ENCODE results near the gene FOXE1. TPM values are rescaled to one million over a fixed set of nuclear protein-coding genes. Genes with fewer than 3 reads are reported as not detected.

The FOXE1 gene
- total RNA-seq, 1 donor from 2014 or later = not detected

DNA sequence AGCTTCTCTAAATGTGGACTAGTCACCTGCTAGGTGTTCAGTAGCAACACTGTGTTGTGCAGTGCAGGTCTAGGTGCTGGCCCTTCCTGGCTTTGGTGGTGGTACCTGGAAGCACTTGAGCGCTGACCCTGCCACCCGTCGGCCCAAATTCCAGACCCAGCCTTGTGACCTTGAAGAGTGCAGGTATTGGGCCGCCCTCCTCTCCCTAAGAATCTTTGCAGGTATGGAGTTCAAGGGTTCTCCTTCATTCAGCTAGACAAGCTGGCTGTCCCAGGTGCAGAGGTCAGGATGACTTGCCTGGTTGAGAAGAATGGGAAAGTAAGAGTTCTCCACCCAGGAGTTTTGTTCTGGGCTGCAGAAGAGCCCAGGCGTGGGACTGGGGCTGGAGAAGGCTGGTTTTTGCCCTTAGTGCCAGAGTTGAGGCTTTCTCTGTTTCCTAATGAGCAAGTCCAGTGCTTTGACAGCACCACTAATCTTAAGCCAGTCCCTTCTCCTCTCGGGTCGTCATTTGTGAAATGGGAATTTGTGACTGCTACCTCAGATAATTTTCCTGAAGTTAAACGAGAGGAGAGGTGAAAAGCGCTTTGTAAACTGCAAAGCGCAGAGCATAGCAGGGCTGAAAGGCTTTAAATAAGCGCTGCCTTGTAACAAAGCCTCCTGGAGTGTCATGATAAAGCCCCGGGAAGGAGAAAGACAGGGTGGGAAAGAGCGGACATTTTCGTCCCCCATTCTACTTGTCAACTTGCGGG lies 4.0 kb downstream of the FOXE1 start:
- no peak overlapping the region for H3K27ac ChIP-seq
- H3K27me3 ChIP-seq = peaks cover 26% of the 10 kb centered on the region
- TF ChIP-seq, protein P1, sequence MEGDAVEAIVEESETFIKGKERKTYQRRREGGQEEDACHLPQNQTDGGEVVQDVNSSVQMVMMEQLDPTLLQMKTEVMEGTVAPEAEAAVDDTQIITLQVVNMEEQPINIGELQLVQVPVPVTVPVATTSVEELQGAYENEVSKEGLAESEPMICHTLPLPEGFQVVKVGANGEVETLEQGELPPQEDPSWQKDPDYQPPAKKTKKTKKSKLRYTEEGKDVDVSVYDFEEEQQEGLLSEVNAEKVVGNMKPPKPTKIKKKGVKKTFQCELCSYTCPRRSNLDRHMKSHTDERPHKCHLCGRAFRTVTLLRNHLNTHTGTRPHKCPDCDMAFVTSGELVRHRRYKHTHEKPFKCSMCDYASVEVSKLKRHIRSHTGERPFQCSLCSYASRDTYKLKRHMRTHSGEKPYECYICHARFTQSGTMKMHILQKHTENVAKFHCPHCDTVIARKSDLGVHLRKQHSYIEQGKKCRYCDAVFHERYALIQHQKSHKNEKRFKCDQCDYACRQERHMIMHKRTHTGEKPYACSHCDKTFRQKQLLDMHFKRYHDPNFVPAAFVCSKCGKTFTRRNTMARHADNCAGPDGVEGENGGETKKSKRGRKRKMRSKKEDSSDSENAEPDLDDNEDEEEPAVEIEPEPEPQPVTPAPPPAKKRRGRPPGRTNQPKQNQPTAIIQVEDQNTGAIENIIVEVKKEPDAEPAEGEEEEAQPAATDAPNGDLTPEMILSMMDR (IDR thresholded peaks at IDR 0.05) = no peak
- H3K9me3 ChIP-seq = no peaks in the 10 kb centered on the region
- intact Hi-C loops (cut with DNase I) = no loop called here
- H3K4me3 ChIP-seq = no peak overlapping the region
- peaks cover 2 to 5% of the 10 kb centered on the region in 2 donors for H3K4me1 ChIP-seq
- H3K36me3 ChIP-seq = no peaks in the 10 kb centered on the region
- peak in 1 of 2 donors; percentile 39 for DNase-seq (ENCODE audit: low spot score in 2 of 2)

DNA sequence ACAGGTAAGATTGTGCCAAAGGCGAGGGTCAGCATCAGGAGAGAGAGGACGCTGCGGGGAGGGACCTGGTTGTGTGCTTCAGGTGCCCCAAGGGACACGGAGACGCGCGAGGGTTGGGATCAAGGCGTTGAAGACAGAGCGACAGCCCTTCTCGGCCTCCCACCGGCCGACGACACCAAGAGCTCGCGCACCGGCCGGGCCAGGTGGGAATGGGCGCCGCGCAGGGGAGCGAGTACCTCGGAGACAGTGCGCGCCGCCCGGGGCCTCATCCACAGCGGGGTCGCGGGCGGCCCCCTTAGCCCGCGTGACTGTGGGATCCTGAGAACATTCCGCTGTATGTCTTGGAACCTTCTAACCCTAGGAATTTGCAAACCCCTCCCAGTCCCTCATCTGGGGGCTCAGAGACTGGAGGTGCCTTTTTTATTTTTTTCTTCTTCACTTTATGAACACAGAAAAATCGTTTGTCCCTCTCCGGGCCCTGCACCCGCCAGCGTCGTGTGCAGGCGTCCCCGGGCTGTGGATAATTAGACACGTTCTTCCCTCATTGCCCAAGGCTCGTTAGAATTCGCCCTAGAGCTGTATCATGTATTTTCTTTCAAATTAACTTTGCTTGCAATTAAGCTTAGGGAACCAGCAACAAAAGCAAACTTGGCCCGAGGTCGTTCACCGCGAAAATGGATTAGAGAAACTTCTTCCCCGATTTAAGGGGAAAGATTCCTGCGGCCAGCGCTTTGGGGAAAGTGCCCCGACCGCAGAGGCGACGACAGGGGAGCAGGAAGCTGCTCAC lies 4.8 kb downstream of the FOXE1 start:
- Histone ChIP-seq H3K27me3 (peaks cover 18% of the 10 kb centered on the region), H3K9me3 (no peaks in the 10 kb centered on the region), H3K36me3 (no peaks in the 10 kb centered on the region), H3K4me3 (no peak overlapping the region), H3K4me1 (peaks cover 0 to 5% of the 10 kb centered on the region in 2 donors), H3K27ac (no peak overlapping the region)
- intact Hi-C loops (cut with DNase I) = no loop called here
- DNase-seq (ENCODE audit: low spot score in 2 of 2) = no peak
- TF ChIP-seq, protein P1 (IDR thresholded peaks at IDR 0.05) = no peak

DNA sequence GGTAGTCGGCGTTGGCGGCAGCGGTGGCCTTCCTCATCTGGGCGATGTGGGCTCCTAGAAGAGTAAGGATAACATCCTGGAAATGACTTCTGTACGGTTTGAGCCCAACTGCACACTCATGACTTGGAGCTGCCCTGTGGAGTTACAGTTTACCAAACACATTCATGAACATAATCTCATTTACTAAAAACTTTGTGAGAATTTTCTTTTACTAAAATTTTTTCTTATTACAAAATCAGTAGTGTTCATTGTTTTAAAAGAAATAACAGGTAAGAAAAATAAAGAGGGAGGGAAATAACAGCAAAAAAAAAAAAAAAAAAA lies 5.3 kb downstream of the FOXE1 start:
- peaks cover 0 to 3% of the 10 kb centered on the region in 2 donors for H3K4me1 ChIP-seq
- no peaks in the 10 kb centered on the region for H3K9me3 ChIP-seq
- intact Hi-C loops (cut with DNase I) = no loop called here
- no peaks in the 10 kb centered on the region for H3K36me3 ChIP-seq
- DNase-seq (ENCODE audit: low spot score in 2 of 2) = no peak
- no peak overlapping the region for H3K27ac ChIP-seq
- TF ChIP-seq, protein P1 (IDR thresholded peaks at IDR 0.05) = no peak
- H3K4me3 ChIP-seq = no peak overlapping the region
- peaks cover 14% of the 10 kb centered on the region for H3K27me3 ChIP-seq

DNA sequence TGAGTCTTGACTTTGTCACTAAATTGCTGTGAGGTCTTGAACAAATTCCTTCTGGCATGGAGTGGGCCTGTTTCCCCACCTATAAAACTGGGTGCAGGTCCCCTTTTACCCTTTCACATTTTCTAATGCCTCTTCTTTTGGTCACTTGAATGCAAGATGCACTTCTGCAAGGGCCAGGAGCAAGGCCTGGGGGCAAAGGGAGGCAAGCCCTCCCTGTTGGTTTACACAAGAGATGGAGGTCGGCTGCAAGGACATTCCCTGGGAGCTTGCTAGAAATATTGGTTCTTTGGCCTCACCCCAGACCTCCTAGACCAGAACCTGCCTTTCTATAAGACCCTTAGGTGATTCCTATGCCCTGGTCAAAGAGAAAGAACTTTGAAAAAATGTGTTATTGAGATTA lies 5.8 kb downstream of the FOXE1 start:
- peaks cover 10% of the 10 kb centered on the region for H3K27me3 ChIP-seq
- H3K36me3 ChIP-seq = no peaks in the 10 kb centered on the region
- H3K27ac ChIP-seq = no peak overlapping the region
- no peak for DNase-seq (ENCODE audit: low spot score in 2 of 2)
- H3K9me3 ChIP-seq = no peaks in the 10 kb centered on the region
- TF ChIP-seq, protein P1 (IDR thresholded peaks at IDR 0.05) = no peak
- intact Hi-C loops (cut with DNase I) = no loop called here
- H3K4me1 ChIP-seq = no peaks in the 10 kb centered on the region
- no peak overlapping the region for H3K4me3 ChIP-seq

DNA sequence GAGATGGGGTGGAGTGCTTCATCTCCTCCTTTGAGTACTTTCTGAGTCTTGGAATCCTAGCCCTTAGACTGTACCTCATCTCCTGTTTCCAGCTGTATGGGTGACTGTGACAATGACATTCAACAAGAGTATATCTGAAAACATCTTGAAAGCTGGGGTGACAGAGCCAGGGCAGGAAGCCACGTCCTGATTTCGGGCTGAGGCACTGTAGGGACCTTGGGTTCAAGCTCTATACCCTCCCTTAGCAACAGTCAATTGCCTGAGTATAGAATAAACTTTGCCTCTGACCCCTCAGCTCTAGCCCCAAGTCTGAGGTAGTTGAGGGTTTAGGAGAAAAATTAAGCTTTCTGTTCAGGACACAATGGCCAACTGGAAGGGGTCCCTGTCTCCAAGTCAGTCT lies 6.3 kb downstream of the FOXE1 start:
- Histone ChIP-seq H3K4me1 (no peaks in the 10 kb centered on the region), H3K4me3 (no peak overlapping the region), H3K27ac (no peak overlapping the region), H3K36me3 (no peaks in the 10 kb centered on the region), H3K9me3 (no peaks in the 10 kb centered on the region), H3K27me3 (peaks cover 9% of the 10 kb centered on the region)
- DNase-seq (ENCODE audit: low spot score in 2 of 2) = no peak
- TF ChIP-seq, protein P1 (IDR thresholded peaks at IDR 0.05) = no peak
- intact Hi-C loops (cut with DNase I) = no loop called here

Measured in ascending aorta (tissue), 2 donors.